HG03521 (cell line): ENCODE results near the gene BPIFB2.
"Not testable (repeated sequence)": the region's sequence is repeated elsewhere in the genome, so short reads cannot be mapped to it uniquely, and the experiment has no call there.

Source experiments
- ATAC-seq: cut with Tn5 transposase; IDR thresholded peaks from one replicate; pipeline ENCODE4 v1.9.1; 2021; ENCODE audit warnings: mild to moderate bottlenecking, moderate library complexity; ENCODE audit not compliant: unreplicated experiment

Gene BPIFB2, protein sequence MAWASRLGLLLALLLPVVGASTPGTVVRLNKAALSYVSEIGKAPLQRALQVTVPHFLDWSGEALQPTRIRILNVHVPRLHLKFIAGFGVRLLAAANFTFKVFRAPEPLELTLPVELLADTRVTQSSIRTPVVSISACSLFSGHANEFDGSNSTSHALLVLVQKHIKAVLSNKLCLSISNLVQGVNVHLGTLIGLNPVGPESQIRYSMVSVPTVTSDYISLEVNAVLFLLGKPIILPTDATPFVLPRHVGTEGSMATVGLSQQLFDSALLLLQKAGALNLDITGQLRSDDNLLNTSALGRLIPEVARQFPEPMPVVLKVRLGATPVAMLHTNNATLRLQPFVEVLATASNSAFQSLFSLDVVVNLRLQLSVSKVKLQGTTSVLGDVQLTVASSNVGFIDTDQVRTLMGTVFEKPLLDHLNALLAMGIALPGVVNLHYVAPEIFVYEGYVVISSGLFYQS

DNA sequence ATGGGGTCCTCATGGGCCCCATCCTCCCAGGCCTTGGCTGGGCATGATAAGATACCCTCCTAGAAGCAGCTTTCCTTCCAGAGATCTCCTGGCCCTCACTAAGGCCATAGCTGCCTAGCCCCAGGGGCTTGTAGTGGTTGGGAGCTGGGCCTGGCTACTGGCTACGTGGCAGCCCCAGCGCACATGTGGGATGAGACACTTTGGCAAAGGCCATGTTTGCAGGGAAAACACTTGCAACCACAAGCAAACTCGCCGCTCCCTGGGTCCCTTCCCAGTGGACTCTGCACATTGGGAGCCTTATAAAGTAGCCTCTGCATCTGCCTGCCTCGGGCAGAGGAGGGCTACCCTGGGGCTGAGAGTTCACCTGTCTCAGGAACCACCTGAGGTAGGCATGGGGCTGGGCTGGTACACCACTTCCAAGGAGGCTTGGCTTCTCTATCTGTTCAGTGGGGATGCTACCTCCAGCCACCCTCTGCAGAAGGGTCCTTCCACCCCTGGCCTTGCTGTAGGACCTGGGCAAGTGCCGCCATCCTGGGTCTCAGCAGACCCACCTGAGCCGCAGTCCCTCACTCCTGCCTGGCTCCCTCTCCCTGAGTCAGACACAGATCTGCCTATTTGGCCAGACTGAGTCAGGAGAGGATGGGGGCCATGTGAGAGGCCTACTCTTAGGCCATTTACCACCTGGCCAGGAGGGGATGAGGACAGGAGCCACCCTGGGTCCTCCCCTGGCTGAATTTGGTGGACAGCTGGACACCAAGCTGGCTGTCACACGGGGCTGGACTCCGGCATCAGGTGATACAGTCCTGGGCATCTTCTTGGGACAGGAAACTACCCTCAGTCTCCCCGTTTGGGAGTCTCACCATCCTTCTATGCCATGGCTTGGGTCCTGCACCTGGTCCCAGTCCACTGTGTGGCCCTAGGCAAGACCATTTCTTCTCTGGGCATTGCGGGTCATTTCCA, at the start of gene BPIFB2:
Gene BPIFB2, plus strand, starts transcription at position 329 of the 960 bp plus-strand sequence. CDS start 871 bp downstream, outside the sequence.
- ATAC-seq, result no peak

DNA sequence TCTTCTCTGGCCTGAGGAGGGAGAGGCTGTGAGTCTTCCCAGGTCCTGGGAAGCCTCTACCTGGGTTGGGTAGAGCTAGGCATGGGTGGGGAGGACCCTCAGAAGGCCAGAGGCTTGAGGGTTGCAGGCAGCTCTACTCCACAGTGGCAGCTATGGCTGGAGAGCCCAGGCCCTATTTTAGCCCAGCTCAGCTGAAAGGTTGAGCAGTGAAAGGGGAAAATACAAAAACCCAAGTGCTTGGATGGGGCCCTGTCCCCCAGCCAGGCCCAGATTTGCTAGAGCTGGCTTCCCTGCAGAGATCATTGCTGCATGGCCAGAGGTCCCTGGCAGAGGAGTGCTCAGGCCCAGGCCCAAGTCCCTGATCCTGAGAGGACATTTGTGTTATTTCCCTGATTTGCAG, 48.9 kb upstream of the BPIFB2 start:
- no peak for ATAC-seq

DNA sequence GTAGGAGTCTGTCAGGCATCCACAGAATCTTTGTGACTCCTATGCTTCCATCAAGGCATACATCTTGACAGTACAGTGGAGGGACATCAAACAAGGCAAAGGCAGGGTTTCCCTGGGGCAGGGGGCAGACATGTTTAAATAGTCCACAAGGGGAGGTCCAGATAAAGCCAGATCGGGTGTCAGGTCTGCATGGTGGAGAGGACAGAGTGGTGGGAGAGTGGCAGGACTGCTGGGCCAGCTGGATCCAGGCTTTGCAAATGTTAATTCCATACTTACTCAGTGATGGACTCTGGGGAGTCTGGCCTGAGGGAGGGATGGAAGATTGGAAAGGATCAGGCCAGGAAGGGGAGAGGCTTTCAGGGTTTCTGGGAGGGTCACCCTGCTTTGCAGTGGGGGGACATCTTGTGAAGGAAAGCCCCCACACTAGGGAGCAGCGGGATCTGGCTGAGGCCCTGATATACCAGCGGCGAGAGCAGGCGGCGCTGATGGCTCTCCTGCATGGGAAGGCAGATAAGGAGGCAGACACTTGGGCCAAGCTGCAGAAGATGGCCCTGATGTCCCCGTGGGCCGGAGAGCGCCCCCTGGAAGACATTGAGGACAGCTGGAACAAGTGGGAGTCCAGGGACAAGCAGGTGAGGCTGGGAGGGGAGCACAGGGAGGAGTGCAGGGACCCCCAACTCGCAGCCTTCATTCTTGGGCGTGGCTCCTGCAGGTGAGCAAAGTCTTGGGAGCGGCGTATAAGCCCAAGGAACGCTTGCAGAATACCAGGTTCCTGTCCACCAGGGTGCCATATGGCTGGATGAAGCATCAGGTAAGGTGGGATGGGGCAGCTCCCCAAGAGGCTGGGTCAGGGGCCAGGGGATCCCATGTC, 47.9 kb upstream of the BPIFB2 start:
- no peak for ATAC-seq

DNA sequence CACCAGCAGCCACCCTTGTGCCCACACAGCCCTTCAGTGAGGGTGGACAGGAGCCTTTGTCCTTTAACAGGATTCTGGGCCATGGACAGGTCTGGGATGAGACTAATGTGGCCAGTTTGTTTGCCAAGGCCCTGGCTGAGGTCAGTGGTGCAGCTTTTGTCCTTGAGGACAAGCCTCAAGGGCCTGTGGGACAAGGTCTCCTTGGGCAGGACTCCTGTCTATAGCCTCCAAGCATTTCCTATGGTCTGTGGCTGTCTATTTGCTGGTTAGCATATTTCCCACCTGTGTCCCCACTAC, 47.3 kb upstream of the BPIFB2 start:
- ATAC-seq, result no peak

DNA sequence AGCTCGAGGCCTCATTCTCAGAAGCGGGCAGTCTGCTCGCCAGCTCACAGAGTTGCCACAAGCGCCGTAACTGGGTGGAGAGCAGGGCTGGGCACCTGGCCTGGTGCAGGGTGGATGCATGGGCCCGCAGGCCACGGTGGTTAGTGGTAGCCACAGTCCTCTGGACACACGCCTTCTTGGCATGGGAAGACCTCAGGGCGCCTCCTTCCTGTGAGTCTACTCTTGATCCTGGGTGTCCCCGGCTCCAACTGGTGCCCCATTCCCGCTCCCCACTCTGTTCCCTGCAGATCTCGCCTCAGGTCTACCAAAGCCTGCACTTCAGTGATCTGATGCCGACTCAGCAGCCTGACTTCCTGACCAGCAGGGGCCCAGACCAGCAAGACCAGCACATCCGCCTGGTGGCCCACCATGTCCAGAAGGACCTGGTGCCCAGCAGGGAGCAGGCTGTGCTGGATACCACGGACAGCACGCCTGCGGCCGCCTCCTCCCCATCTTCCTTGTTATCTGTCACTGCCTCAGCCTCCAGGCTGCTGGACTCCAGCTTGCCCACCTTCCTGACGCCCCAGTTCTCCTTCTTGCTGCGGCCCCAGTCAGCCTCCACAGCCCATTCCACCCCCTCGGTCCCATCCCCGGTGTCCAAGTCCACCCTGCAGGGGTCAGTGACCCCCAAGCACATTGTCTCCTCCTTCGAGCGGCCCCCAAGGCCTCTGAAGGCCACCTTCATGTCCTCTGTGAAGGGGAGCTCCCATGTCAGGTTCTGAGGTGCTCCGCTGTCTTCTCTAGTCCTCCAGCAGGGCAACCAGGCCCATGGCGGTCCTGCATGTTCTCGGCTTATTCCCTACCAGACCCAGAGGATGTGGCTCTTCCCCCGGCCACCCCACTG, 46.4 kb upstream of the BPIFB2 start:
- ATAC-seq, result no peak

DNA sequence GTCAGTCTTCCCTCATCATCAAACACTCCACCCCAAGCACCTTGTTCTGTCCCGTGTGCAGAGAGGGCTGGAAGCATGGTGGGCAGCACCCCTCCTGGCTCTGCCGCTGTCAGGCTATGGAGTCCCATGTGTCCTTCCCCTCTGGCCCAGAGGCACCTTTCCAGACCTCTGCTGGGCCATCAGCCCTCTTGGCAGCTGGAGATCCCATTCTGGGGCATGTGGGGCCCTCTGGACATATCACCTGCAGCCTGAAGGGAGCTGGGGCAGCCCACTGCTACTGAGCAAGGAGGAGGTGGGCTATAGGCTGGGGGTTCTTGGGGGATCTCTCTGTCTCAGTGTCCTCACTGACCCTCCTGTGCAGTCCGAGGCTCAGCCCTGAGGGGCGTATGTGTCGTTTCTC, 45.5 kb upstream of the BPIFB2 start:
- no peak for ATAC-seq

DNA sequence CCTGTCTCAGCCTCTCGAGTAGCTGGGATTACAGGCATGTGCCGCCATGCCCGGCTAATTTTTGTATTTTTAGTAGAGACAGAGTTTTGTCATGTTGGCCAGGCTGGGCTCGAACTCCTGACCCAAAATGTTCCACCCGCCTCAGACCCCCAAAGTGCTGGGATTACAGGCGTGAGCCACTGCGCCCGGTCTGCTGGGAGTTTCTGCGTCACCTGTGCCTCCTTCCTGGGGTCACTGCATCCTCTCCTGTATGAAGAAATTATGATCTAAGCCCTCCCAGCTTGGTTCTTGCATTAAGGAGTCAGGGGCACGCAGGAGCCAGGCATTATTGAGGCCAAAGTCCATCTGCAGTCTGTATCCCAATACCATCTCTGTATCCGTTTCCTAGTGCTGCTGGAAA, 44.9 kb upstream of the BPIFB2 start:
- not testable (repeated sequence) for ATAC-seq

DNA sequence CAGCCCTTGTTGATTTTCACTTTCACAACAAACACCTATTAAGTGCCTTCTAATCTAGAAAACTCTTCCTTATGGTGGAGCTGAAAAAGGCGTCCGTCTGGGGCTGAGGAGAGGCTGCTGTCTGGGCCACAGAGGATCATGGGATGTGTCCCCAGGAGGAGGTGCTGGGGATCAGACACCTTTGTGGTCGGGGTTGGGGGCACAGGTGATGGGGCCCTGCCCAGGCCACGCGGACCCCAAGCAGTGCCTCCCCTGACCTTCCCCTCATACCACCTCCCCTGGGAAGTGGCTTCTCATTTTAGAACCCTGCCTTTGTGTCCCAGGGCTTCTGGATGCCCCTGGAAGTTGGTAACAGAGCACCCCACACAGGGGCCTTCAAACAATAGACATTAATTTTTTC, 44.3 kb upstream of the BPIFB2 start:
- ATAC-seq, result no peak

DNA sequence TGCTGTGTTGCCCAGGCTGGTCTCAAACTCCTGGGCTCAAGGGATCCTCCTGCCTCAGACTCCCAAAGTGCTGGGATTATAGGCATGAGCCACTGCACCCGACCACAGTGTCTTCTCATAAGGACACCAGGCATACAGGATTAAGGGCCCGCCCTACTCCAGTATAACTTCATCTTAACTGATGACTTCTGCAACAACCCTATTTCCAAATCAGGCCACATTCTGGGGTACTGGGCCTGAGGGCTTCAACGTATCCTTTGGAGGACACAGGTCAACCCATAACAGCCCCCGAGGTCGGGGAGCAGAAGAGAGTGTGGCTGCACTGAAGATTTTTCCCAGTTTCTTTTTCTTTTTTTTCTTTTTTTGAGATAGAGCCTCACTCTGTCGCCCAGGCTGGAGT, 42.9 kb upstream of the BPIFB2 start:
- ATAC-seq, result no peak

DNA sequence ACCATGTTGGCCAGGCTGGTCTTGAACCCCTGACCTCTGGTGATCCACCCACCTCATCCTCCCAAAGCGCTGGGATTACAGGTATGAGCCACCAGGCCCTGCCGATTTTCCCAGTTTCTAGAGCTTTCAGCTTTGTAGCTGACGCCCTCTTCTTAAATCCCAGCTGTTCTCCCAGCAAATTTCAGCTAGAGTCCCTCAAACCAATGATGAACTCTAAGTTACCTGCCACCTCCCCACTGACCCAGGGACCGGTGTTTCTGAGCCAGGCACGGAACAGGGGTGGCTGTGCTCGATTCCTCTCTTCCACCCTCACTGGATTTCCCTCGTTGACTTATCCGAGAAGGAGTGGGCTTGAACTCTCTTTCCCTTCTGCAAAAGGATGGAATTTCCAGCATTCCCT, 42.4 kb upstream of the BPIFB2 start:
- ATAC-seq, result no peak

DNA sequence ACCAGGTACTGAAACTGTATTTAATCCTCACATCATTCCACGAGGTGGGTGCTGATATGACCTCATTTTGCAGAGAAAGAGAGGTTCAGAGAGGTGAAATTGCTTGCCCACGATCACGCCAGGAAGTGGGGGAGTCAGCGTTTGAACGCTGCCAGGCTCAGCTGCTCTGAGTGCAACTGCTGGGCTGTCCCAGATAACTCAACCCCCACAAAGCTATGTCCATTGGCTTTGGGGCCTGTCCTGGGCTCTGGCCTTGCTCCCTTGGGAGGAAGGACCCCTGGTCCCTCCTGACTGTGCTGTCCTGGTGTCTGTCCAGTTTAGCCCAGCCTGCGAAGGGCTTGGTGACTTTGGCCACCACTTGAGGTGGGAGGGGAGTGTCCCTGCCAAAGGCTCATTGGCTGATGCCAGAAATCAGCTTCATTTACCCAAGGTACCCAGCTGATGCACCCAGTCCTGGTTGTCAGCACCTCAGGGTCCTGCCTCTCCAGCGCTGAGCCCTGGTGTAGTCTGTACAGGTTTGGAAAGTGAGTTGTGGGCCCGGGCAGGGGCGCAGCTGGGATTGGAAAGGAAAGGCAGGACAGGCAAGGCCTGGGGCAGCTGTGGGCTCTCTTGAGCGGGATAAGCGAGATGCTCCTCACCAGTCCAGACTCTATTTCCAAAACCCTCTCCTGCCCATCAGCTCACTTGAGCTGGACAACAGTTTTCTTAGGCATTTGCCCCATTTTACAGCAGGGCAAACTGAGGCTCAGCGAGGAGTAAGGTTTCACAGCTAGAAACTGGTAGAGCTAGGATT, 41.7 kb upstream of the BPIFB2 start:
- no peak for ATAC-seq

DNA sequence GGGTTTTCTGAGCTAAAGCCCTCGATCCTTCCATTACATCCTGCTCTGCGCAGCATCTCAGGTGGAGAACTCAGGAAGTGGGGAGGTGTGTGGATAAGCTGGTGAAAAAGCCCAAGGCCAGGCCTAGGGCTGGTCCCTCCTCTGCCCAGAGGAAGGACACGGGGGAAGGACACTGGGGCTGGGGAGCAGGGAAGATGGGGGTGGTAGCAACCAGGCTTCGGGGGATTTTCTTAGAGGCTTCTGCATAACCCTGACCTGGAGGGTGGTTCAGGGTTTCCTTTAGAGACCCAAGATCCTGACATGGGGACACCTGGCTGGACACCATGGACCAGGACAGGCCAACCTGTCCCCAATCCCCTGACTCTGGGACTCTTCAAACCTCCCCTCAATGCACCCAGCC, 41.1 kb upstream of the BPIFB2 start:
- no peak for ATAC-seq

DNA sequence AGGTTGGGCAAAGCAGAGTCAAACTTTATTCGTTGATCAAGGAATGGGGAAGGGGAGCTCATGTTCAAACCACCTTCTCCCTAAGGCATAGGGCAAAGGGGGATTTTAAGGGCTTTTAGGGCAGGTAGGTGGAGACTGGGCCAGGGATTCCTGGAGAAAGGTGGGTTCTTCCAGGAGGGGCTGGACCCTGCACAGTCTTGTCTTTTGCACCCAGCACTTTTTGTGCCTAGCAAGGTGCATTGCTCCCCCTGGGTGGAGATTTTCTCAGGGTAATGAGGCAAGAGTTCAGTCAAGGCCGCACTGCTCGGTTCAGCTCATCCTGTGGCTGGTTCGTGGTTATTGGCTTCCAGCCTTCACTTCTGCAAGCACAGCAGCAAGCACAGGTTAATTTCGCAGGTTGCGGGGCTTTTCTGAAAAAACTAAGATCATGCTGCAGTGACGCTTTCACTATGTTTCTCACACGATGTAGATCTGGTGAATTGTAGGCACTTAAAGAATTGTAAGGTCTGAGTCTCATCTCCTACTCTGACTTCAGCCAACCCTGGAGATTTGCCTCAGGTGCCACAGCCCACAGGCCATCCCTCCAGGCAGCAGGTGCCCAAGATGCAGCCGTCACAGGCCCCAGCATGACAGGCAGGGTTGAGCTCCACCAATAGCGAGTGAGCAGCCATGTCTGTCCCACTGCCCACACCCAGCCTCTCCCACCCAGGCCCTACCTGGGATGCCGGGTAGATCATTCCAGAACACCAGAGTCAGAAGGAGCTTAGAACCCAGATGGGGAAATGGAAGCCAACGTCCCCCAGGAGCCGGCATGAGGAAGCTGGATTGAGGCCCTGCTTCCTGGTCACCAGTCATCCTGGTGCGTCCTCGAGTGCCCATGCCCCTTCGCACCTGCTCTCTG, 40.4 kb upstream of the BPIFB2 start:
- ATAC-seq, result no peak

DNA sequence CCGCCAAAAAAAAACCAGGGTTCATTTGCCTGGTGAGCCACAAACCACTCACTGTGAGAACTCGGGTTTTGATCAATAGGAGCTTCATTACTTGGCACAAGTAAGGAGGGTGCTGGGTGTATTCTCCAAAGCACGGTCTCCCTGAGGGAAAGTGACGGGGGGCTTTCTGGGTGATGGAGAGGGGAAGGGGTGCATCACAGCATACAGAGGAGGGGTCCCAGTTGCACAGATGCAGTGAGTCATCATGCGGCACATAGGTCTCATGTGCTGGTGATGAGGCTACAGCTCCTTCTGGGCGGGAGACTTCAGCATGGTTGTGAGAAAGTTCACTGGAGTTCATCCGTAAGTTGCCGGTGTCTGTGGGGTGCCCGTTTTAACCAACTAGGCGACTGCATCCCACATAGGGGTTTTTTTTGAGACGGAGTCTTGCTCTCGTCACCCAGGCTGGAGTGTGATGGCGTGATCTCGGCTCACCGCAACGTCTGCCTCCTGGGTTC, 39.5 kb upstream of the BPIFB2 start:
- ATAC-seq, result no peak

DNA sequence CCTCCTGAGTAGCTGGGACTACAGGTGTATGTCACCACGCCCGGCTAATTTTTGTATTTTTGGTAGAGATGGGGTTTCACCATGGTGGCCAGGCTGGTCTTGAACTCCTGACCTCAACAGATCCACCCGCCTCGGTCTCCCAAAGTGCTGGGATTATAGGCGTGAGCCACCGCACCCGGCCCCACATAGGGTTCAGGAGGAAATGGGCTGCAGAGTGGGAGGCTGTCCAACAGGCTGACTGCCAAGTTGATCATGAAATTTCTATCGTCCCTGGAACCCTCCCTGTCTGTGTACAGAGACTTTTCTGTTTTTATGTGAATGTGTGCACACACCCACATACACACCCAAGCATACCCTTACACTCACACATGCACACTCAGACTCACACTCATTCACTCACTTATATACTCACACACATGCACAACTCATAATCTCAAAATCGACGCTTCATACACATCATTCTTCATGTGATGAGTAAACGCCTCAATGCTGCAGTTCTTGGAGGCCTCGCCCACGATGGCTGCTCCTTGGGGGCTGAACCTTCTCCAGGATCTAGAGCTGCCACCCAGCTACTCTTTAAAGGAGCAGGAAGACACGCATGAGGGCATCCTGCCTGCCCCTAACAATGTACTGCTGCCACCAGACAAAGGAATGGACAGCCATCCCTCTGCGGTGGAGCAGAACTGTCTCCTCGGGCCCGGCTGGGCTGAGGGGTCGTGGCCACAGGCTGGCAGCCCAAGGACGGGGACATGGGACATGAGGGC, 38.8 kb upstream of the BPIFB2 start:
- no peak for ATAC-seq

DNA sequence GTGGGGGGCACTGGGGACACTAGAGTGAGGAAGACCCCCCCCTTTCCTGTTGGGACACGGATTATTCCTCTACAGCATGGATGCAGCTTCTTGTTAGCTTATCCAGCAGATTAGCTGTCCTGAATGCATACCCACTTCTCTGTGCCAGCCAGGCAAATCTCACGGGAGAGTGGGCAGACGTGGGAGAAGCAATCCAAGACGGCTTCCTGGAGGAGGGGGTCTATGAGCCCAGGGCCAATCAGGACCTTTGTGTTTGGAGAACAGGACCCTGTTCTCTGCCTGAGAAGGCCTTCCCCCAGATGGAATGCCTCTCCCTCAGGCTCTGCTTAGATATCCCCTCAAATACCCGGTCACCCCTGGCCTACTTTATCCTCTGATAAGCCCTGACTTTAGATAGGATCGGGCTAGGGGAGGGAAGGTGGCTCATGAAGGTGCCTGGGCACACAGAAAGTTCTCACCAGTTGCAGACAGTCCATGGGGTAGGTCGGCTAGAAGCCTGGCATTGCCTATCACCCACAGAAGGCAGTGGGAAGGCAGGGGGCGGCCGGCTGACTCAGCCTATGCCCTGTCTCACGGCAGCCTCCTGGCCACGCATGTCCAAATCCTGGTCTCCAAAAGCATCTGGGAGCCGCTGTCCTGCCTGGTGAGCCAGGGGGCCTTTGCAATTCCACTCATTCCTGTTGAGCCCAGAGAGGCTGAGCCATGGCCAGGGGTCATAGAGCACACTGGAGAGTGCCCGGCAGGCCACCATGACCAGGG, 38.0 kb upstream of the BPIFB2 start:
- no peak for ATAC-seq
